HuH-7 (cell line): ENCODE results near the gene PISD.

Source experiments
- DNase-seq: peaks from one replicate; pipeline ENCODE4 v3.0.0; 2011; ENCODE audit warnings: low spot score

PISD gene

DNA sequence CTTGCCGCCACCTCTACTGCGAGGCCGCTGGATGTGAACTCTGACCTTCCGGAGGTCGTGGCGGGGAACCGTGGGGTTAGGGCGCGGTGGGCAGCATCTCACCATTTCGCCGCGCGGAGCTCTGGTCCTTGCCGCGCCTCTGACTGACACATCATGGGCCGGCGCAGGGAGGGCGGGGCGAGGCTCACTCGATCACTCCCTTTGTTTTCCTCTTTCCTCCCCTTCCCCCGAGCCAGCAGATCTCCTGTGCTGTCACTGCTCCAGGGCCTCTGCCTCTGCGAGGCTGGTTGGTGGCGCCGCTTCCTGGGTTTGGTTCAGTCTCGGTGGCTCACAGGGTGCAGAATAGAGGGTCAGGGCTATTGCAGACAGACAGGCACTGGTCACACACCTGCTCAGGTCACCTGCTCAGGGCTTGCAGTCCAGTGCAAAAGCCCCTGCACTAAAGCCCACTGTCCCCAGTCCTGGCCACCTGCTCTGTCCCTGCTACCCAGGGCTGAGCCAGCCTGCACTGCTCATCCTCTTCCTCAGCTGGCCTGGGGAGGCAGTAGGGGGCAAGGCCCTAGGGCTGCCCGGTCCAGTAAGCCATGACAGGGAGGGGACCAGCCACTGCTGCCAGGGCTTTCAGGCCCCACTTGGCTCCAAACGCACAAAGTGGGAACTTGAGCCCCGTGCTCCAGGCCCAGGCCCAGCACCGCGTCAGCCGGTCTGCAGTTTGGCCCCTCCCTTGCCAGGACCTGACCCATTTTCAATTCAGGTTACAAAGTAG is 36.2 kb downstream of the PISD start:
- DNase-seq: no peak

DNA sequence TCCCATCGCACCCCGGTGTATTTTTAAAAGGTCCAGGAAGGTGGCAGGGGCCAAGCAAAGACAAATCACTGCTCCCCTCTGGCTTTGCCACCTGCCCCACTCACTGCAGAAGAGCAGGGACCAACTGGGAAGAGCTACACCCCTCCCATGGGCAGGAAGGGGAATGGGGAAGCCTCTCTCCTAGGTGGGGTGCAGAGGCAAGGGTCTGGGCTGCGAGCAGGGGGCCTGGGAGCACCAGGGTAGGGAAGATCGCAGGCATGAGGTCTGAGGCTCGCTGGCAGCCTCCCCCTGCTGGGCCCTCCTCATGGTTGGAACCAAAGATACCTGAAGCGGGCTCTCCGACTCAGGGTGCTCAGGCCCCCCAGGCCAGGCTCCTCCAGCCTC is 36.8 kb downstream of the PISD start:
- no peak for DNase-seq

DNA sequence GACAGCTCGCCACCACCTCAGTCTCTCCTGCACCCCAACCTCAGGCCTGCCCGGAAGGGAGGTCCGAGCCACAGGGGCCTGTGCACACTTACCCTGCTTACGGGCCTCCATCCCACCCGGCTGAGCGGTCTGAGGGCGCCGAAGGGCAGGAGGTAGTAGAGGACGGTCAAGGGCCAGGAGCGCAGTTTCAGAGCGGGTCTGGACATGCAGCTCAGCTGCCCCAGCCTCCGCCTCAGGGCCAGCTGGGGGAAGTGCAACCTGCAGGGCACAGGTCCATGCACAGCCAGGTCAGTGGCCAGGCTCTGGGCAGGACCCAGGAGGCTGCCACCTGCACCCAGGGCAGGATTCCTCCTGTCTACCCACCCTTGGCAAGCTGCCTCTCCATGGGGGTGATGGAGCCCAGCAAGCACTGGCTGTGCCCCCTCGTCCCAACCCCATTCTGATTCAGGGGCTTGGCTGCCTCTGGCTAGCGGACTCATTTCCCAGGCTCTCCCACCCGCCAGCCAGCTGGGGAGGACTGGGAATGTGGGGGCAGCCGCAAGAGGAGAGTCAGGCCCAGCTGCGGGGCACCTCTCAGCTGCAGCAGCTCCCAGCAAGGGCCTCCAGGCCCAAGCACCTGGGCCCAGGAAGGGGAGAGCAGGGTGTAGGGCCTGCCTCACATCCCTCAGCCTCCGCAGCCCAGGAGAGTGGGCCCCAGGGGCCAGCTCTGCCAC is 38.3 kb downstream of the PISD start:
- DNase-seq: no peak

DNA sequence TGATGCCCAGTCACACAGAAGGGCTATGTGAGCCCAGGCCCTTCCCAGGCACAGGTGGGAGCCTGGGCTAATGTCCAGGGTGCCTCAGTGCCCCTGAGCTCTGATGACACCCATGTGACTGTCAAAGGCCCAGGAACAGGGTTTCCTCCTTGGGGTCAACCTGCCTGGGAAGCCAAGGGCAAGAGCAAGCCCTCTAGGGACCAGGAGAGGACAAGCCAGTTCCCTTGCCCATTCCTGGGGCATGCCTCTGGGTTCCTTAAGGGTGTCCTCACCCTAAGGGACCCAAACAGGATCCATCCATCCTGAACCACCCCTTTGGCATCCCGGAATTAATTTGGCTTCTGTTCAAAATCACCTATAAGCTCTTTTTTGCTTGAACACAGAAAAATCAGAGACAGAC is 39.0 kb downstream of the PISD start:
- DNase-seq: no peak

DNA sequence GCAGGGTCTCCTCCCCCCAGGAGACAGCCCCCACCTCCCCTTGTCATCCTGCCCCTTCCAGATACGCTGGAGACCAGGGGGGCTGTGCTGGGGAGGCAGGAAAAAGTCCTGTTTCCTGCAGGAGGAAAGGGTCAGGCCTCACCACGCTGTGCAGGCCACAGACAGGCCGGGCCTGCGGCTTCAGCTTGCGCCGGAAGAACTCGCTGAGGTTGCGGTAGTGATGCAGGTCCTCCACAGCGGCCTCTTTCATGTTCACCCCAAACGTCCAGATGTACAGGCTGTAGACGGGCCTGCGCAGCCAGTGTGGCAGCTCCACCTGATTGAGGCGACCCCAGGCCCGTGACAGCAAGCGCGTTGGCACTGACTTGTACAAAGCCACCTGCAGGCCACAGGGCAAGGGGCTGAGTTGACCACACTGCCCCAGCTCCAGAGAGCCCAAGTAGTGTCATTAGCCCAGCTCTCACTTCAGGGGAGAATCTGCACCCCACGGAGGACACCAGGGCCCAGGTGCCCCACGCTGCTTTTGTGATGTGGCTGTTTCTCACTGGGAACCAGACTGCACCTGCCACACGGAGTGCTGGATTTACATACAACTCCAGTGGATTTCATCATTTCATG is 40.4 kb downstream of the PISD start:
- no peak for DNase-seq

DNA sequence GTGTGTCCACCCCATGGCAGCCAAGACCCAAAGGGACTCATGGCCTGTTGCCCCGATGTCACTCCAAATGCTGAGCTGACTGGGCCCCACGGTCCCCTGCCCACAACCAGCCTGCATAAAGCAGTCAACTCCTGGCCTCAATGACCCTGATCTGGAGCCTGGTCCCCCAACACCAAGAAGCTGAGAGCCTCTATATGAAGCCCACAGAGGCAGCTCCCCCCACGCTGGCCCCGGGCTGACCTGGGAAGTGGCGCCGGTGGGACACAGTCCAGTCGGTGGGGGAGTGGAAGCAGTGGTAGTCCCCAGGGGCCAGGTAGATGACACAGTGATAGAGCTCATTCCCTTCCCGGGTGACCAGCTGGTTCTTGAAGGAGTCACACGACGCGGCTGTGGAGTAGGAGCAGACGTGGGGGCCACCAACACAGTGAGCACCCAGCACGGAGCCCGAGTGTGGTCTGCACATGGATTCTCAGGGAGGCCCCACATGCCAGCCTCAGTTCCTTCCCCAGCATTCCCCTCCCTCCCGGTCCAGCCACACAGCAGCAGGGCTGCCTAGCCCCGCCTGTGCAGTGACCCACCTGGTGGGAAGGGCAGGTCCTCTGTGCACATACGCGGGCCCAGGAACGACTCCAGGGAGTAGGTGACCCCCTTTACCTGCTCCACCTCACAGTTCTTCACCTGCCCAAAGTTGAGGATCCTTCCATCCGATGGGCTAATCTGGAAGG is 41.1 kb downstream of the PISD start:
- DNase-seq: no peak

DNA sequence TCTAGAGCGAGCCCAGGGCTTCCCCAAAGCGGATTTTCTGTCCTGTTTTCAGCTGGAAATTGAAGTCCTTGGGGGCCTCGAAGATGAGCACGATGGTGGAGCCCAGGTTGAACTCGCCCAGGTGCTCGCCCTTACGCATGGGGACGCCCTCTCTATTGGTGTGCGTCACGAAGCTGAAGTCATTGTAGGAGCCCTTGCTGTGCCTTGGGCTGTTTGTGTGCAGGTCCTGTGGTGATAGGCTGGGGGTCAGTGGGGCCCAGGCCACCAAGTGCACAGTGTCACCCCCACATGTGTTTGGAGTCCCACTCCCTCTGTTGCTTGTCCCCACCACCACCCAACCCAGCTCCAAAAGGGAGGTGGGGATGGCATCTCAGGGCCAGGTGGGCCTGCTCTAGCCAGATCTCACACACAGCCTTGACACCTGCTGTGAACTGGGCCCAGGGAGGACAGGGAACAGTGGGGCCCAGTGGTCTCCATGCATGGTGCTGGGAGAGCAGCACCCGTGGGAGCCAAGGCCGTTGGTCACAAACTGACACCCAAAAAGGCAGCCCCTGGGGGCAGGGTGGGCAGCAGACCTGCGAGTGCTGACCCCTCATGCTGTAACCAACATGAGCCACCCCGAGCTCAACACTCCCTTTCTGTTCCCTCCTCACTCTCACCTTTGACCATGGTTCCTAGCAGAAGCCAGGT is 42.3 kb downstream of the PISD start:
- DNase-seq: no peak

DNA sequence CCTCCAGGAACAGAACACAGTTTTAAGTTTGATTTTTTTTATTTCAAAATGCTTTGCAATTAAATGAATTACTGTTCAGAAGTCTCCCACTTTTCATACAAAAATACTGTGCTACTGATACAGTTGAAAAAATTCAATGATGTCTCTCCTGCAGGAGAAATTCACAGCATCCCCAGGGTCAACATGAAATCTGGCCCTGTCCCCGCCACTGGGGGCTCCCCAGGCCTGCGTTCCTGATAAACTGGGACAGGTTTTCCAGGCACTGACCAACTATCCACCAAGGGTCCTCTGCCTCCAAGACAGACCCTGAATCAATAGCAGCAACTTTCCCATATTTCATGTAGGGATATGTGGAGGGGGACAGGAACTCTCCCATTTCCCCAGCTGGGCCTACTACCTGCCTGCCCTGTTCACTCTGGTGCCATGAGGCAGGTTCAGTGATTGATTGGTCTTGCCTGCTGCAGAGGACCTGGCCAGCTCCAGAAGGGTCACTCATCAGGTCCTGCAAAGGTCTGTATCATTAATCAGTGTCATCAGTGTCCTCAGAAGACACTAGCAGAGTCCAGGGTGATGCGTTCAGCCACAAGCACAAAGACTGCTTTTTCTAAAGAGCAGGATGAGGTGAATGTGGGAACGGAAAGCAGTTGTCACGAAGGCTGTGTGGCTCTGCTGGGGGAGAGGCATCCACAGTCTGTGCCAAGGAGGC is 43.4 kb downstream of the PISD start:
- no peak for DNase-seq

DNA sequence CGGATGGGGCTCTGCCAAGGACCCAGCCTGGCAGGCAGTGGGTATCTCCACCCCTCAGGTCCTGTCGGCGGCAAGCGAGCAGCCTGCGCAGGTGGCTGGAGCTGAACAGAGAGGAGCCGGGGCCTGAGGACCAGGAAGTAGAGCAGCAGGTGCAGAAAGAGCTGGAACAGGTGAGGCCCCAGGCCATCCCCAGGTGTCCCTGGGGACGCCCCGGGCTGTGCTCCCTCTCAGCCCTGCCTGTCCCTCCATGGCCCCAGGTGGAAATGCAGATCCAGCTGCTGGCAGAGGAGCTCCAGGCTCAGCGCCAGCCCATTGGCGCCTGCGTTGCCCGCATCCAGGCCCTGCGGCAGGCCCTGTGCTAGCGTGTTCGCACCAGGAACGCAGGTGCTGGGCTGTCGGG is 44.0 kb downstream of the PISD start:
- no peak for DNase-seq

DNA sequence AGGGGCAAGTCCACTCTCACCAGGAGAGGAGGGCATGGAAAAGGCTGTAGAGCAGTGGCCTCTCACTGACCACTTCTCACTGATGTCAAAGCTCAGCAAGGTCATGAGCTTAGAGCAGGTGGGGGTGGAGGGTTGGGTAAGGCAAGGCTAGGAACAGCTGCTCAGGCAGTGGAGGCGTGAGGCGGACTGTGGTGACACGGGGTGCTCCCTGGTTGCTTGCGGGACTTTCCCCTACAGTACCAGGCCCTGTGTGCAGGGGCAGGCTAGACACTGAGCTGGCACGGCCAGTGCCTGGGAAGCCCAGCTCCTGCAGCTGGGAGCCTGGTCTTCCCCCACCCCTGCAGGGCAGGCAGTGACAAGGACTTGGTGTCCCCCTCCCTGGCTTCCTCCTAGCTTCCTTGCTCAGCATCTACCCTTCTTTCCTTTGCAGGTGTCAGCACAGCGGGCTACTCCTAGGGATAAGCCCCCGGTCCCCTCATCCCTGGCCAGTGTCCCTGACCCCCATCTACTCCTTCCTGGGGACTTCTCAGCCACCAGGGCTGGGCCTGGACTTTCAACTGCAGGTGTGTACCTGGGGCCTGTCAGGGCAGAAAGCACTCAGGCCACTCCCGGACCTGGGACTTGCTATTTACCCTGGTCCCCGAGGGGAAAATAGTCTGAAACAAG is 45.6 kb downstream of the PISD start:
- DNase-seq: no peak

DNA sequence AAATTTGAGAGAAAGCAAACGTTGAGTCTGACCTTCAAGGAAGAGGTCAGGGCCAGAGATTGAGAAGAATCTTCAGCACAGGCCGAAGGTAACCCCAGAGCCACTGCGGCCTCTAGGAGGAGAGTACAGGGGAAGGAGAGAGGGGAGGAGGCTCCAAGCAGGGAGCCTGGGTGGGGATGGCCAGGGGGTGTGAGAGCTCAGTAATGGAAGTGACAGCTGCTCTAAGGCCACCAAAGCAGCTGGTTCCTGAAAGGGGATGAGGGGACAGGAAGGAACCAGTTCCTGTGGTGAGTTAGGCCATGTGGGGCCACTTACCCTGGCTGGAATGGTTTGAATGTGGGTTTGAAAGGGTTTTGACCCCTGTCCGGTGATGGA is 46.1 kb downstream of the PISD start:
- DNase-seq: no peak

DNA sequence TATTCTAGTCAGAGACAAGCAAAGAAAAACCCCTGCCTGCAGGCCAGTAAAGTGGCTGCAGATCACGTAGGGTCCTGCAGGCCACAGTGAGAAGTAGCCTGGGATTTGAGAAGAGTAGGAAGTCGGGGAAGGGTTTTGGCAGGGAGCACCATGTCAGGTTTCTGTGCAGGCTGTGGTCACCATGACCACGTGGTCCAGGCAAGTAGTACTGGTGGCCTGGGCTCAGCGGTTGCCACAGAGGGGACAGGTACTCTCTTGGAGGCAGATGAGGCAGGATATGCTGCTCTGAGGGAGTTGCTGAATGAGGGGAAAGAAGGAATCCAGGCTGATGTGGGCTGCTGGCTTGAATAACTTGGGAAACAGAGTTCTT is 46.5 kb downstream of the PISD start:
- DNase-seq: no peak

DNA sequence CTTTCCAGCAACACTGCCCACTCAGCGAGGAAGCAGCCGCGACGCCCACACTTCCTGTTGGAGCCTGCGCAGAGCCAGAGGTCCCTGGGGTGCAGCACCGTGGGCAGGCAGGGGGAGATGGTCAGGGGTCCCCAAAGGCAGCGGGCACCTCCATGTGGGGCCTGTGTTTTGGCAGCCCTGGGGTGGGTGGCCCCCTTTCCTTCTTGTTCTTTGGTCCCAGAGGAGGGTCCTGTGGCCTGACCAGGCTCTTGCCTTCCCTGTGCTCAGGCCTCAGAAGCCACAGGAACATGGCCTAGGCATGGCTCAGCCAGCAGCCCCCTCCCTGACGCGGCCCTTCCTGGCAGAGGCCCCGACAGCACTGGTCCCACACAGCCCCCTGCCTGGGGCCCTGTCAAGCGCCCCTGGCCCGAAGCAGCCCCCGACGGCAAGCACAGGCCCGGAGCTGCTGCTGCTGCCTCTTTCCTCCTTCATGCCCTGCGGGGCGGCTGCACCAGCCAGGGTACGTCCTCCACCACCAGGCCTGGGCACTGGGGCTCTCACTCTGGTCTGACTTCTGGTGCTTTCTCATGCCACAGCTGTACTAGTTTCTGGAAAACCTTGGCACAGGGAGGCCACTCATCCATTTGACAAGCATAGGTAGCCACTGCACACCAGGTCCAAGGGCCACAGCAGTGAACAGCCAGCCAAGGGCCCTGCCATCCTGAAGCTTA is 47.1 kb downstream of the PISD start:
- no peak for DNase-seq

DNA sequence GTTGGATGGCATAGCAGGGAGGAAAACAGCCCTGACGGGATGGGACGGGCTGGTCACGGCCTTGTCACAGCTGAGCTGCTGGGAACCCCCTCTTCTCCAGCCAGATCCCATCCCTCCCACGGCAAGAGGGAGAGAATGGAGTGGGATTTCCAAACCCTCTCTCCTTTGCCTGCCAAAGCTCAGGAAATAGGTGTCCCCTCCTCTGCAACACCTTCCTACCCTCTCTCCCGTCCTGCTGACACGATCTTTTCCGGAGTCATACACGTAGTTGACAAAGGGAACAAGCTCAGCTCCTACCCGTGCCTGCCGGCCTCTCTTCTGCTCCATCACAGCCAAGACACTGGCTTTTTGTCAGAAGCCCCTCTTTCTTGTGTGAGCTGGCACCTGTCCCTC is 48.1 kb downstream of the PISD start:
- no peak for DNase-seq

DNA sequence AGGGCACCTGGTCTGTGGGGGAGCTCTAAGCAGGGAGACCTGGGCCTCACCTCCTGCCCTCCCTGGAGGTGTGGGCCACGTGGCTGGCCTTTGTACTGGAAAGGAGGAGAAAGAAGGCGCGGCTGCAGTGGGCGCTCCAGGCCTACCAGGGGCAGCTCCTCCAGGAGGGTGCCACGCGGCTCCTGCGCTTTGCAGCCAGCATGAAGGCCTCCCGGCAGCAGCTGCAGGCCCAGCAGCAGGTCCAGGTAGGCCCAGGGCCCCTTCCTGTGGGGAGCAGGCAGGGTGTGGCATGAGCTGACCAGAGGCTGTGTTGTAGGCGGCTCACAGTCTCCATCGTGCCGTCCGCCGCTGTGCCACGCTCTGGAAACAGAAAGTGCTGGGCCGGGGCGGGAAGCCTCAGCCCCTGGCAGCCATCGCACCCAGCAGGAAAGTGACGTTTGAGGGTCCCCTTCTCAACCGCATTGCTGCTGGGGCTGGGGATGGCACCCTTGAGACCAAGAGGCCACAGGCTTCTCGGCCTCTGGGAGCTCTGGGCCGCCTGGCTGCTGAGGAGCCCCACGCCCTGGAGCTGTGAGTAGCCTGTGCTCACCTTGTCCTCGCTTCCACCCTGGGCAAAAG is 48.6 kb downstream of the PISD start:
- DNase-seq: no peak

DNA sequence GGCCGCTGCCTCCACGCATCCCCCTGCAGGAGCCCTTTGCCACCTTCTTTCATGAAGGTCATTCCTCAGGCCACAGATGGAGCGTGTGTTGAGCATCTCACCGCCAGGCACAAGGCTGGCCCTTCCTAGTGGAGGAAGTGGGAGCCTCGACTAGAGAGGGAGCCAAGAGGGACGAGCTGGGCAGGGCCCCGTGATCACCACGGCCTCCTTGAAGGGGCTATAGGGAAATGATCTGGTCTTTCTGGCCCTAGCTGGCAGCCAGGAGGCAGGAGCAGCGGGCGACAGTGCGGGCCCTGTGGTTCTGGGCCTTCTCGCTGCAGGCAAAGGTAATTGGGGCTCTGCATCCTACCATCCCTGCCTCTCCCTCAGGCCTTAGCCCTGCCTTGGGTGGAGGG is 49.1 kb downstream of the PISD start:
- DNase-seq: no peak

DNA sequence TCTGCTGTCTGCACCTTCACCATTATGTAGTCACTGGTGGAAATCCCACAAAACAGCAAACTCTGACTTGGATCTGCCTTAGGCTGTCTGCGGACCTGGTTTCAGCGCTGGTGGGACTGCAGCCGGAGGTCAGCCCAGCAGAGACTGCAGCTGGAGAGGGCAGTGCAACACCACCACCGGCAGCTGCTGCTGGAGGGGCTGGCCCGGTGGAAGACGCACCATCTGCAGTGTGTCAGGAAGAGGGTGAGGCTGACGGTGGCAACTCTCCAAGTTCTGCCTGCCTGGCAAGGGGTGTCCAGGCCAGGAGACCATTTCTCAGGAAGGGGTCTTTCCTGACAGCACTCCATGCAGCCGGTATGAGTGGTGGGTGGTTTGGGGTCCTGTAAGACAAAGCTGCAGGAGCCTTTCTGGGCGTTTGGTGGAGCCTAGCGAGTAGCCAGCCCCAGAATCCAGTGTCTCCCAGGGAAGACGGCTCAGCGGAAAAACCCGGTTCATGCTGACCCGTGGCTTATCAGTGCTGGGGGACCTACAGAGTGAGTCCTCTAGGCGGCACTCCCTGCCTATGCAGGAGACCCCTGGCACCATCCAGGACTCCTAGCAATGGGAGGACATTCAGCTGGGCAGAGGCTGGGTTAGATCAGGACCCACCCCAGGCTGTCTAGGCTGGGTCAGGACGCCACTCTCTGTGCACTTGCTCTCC is 50.8 kb downstream of the PISD start:
- DNase-seq: no peak

DNA sequence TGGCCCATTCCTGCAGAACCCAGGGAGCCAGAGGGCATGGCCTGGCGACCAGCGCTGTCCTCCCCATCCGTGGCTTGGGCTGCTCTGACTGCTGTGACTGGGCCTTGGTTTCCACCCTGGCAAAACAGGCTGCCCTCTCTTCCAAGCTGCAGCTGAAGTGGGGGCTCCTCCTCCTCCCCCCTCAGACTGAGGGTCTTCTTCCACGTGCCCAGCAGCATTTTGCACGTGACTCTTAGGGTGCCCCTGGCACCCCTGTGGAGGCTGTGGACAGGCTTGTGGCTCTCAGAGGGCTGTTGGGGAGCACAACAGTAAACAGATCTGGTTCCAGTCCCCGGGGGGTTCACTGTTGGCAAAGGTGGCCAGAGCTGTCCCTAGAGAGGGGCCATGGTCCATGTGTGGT is 51.4 kb downstream of the PISD start:
- no peak for DNase-seq

DNA sequence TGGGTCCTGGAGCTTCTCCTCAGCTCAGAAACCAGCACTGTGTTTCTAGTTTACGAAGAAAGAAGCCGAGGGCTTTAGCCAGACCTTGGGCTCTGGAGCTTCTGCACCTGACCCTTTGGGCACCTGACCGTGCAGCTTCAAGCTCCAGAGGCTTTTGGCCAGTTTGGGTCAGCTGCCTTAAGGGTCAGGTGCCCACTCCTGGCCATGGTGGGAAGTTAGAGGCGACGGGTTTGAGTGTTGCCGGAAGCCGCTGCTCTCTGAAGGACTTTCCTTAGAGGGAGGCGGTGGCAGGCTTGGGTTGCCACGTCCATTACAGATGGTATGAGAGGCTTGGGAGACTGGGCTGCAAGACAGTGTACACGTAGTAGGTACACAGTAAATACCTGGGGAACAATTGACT is 52.3 kb downstream of the PISD start:
- DNase-seq: no peak
